IPS-15b (cell line): ENCODE data around the gene PLXDC1.

Experiments used
- H3K27me3 ChIP-seq: one replicate; pipeline ENCODE4 v1.6.1; 2013; ENCODE audit warnings: low read length; ENCODE audit not compliant: control insufficient read depth, insufficient read depth
- H3K36me3 ChIP-seq: one replicate; pipeline ENCODE4 v1.6.1; 2013; ENCODE audit warnings: low read length; ENCODE audit not compliant: control insufficient read depth, insufficient read depth
- H3K4me1 ChIP-seq: one replicate; pipeline ENCODE4 v1.6.1; 2013; ENCODE audit warnings: mild to moderate bottlenecking, low read length; ENCODE audit not compliant: control insufficient read depth, insufficient read depth
- H3K4me3 ChIP-seq: one replicate; pipeline ENCODE4 v1.5.1; 2013; ENCODE audit warnings: low read depth, low read length
- H3K9ac ChIP-seq: one replicate; pipeline ENCODE4 v1.6.1; 2013; ENCODE audit warnings: low read depth, mild to moderate bottlenecking, low read length
- H3K9me3 ChIP-seq: one replicate; pipeline ENCODE4 v1.6.1; 2013; ENCODE audit warnings: mild to moderate bottlenecking, low read length; ENCODE audit not compliant: control insufficient read depth, insufficient read depth

PLXDC1 gene

GRCh38 chr17:39166437-39167335 is 15.2 kb upstream of the PLXDC1 start:
- H3K9ac ChIP-seq, result no peak overlapping the region

DNA sequence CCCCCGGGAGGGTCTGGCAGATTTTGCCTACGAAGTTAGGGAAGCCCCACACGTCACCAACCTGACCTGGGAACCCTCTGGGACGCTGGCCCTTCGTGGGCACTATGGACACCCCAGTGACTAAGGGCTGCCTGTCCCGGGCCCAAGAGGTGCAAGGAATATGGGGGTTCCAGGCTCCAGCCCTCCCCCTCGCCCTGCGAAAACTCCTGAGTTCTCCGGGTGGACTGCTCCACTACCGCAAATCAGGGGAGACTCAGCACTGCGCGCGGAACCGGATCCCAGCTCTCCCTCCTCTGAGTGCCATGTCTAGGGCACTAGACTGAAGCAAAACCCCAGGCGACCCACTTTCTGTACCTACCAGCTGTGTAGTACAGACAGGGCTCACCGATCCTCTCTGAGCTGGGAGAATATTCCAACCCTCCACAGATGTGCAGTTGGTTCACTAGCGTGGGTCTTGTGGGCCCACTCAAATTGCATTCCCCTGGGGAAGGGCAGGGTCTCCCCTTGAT is 14.5 kb upstream of the PLXDC1 start, which contains the start of gene ARL5C:
TSS of gene ARL5C (minus strand) at position 321 of the 509 bp plus-strand sequence. CDS start 401 bp downstream, outside the sequence.
- Histone ChIP-seq H3K36me3 (no peaks in the 10 kb centered on the region), H3K4me3 (peak within 1 kb of the TSS; percentile 91), H3K9ac (peak within 1 kb of the TSS; percentile 70)

More at GRCh38 chr17:39166437-39167335, 15.2 kb upstream of the PLXDC1 start:
- H3K4me1 ChIP-seq, result peaks cover 7% of the 10 kb centered on the region
- peaks cover 28% of the 10 kb centered on the region for H3K27me3 ChIP-seq
- H3K4me3 ChIP-seq, result peak overlapping the region; percentile 91
- H3K36me3 ChIP-seq, result no peaks in the 10 kb centered on the region
- no peaks in the 10 kb centered on the region for H3K9me3 ChIP-seq

DNA sequence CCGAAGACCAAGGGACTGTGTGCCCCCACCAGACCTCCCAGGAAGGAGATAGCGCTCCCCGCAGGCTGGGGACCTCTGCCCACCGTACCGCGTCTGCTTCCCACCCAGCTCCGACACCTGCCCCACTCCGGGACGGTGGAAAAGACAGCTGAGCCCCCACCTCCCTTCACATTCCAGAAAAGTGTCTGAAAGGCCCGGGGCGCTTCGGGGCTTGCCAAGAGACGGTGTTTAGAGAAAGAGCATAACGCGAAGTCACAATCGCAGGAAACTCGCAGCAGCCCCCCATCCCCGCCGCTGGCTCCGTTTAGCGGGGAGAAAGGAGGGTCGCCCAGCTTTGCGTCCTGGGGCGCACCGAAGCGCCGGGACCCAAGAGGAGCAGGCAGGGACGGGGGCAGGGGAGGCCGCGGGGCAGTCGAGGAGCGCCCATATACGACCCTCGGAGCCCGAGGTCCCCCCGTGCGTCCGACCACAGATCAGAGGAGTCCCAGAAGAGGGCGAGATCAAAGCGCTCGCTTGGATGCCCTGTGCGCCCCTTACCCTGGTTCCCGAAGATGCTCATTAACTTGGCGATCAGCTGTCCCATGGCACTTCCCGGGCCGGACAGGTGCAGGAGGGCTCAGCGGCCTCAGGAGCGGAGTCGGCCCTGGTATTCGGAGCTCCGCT is 13.9 kb upstream of the PLXDC1 start:
- H3K4me1 ChIP-seq, result peaks cover 7% of the 10 kb centered on the region

More for the DNA sequence above, 14.5 kb upstream of the PLXDC1 start, which contains the start of gene ARL5C:
- Histone ChIP-seq H3K4me1 (peaks cover 7% of the 10 kb centered on the region), H3K27me3 (peaks cover 28% of the 10 kb centered on the region), H3K9me3 (no peaks in the 10 kb centered on the region)

DNA sequence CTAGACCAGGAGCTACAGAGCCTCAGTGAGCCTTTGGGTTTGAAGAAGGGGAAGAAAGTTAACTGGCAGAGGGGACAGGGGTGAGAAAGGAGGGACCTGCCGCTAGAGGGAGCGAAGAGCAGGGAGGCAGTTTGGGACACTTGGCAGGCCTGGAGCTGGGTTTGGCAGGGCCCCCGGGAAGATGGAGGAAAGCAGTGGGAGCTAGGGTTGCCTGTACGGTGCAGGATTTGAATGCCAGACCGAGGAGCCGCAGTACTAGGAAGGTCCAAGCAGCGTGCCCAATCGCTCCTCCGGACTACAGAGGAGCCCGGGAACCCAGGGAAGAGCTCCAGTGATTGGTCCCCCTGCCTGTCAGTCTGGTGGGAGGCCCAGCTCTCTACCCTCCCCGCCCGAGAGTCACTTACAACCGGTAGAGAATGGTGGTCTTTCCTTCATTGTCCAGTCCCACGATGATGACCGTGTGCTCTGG is 13.3 kb upstream of the PLXDC1 start:
- Histone ChIP-seq H3K4me1 (peaks cover 7% of the 10 kb centered on the region), H3K4me3 (peak overlapping the region; percentile 91), H3K9me3 (no peaks in the 10 kb centered on the region), H3K9ac (peak overlapping the region; percentile 70), H3K36me3 (no peaks in the 10 kb centered on the region), H3K27me3 (peaks cover 26% of the 10 kb centered on the region)

More for the DNA sequence above, 13.9 kb upstream of the PLXDC1 start:
- Histone ChIP-seq H3K27me3 (peaks cover 28% of the 10 kb centered on the region), H3K9ac (peak overlapping the region; percentile 70), H3K4me3 (peak overlapping the region; percentile 91), H3K9me3 (no peaks in the 10 kb centered on the region), H3K36me3 (no peaks in the 10 kb centered on the region)

DNA sequence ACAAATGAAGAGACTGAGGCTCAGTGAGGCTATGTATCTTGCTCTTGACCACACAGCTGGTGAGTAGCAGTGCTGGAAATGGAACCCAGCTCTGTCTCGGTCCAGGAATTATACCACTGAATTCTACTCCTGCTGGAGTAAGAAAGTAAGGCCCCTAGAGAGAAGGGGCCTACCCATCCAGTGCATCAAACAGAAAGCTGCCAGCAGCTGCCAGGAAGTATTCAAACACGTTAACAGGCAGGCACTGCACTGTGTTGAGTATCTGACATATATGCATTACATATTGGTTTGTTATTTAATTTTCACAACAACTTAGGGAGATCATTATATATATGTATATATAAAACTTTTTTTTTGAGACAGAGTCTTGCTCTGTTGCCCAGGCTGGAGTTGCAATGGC is 10.5 kb upstream of the PLXDC1 start:
- no peak overlapping the region for H3K9ac ChIP-seq
- H3K4me3 ChIP-seq, result no peak overlapping the region
- peaks cover 21% of the 10 kb centered on the region for H3K27me3 ChIP-seq
- peaks cover 3% of the 10 kb centered on the region for H3K4me1 ChIP-seq
- no peaks in the 10 kb centered on the region for H3K9me3 ChIP-seq
- H3K36me3 ChIP-seq, result no peaks in the 10 kb centered on the region

GRCh38 chr17:39158623-39159022 is 7.2 kb upstream of the PLXDC1 start:
- no peaks in the 10 kb centered on the region for H3K27me3 ChIP-seq
- no peak overlapping the region for H3K4me3 ChIP-seq
- no peaks in the 10 kb centered on the region for H3K36me3 ChIP-seq
- no peaks in the 10 kb centered on the region for H3K9me3 ChIP-seq
- no peak overlapping the region for H3K9ac ChIP-seq
- no peaks in the 10 kb centered on the region for H3K4me1 ChIP-seq

DNA sequence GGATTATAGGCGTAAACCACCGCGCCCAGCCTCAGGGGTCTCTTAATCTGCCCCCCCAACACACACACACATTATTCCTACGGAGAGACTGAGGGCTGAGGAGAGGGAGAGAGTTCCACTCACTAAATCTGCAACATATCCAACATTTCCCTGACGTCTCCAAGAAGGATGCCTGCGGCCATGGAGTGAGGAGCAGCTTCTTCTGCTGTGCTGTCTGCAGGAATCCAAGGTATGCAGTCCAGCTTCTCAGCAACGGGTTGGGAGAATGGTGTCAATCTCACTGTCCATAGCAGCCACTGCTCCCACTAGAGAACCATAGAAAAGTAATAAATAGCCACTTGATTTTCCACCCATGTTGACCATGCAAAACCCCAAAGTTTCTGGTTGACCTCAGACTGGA is 5.1 kb upstream of the PLXDC1 start:
- peaks cover 4% of the 10 kb centered on the region for H3K27me3 ChIP-seq
- H3K9ac ChIP-seq, result no peak overlapping the region
- H3K4me1 ChIP-seq, result no peaks in the 10 kb centered on the region
- H3K4me3 ChIP-seq, result no peak overlapping the region
- no peaks in the 10 kb centered on the region for H3K9me3 ChIP-seq
- no peaks in the 10 kb centered on the region for H3K36me3 ChIP-seq

GRCh38 chr17:39155654-39156053 is 4.2 kb upstream of the PLXDC1 start:
- peaks cover 9% of the 10 kb centered on the region for H3K27me3 ChIP-seq
- H3K4me1 ChIP-seq, result peaks cover 2% of the 10 kb centered on the region
- no peaks in the 10 kb centered on the region for H3K9me3 ChIP-seq
- no peak overlapping the region for H3K4me3 ChIP-seq
- no peak overlapping the region for H3K9ac ChIP-seq
- H3K36me3 ChIP-seq, result no peaks in the 10 kb centered on the region

- Histone ChIP-seq H3K4me1 (peaks cover 3% of the 10 kb centered on the region), H3K9me3 (no peaks in the 10 kb centered on the region), H3K27me3 (peaks cover 26% of the 10 kb centered on the region), H3K4me3 (peak overlapping the region; percentile 98), H3K9ac (peak overlapping the region; percentile 83), H3K36me3 (no peaks in the 10 kb centered on the region)
Observed at GRCh38 chr17:39153599-39154051, 2.2 kb upstream of the PLXDC1 start.

- Histone ChIP-seq H3K4me3 (peak overlapping the region; percentile 98), H3K36me3 (no peaks in the 10 kb centered on the region), H3K9ac (no peak overlapping the region), H3K27me3 (peaks cover 26% of the 10 kb centered on the region), H3K4me1 (peaks cover 3% of the 10 kb centered on the region), H3K9me3 (no peaks in the 10 kb centered on the region)
Observed at GRCh38 chr17:39151943-39152818, 744 bp upstream of the PLXDC1 start.

- H3K27me3 ChIP-seq, result peaks cover 26% of the 10 kb centered on the region
- H3K4me3 ChIP-seq, result peak overlapping the region; percentile 60
- H3K9me3 ChIP-seq, result no peaks in the 10 kb centered on the region
- peaks cover 3% of the 10 kb centered on the region for H3K4me1 ChIP-seq
- no peak overlapping the region for H3K9ac ChIP-seq
- H3K36me3 ChIP-seq, result no peaks in the 10 kb centered on the region
Observed at GRCh38 chr17:39150795-39151149, 665 bp downstream of the PLXDC1 start.
